Activated CD4-positive, alpha-beta T cell treated with anti-CD3 and anti-CD28 coated beads, Interleukin-2, Interleukin-4, amounts not matched to agents 100 ng/mL and 50 ng/mL, durations not matched to agents 16 hours and 8 hours (primary cell): ENCODE results near the gene FOXQ1.
"Not testable (repeated sequence)": the region's sequence is repeated elsewhere in the genome, so short reads cannot be mapped to it uniquely, and the experiment has no call there.

ENCODE experiments used
- DNase-seq: peaks from one replicate; pipeline ENCODE4 v3.0.0-alpha.2; 2020; ENCODE audit warnings: low spot score

Gene FOXQ1

DNA sequence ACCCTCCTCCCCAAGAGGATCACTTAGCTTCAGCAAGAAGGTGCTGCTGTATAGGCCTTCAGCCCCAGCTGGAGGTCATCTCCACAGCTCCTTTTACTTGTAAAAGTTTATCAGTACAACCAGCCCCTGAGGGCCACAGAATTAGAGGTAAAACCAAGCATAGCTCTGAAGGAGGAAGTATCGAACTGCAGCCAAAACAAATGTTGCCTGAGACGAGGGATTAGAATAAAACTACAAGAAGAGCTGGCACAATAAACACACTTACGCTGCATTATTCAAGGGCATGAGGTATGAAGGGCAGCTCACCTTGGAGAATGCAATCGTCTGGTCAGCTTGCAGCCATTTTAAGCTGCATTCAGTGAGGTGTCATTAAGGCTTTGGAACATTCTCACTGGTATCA, 21.1 kb upstream of the FOXQ1 start:
- DNase-seq = no peak

DNA sequence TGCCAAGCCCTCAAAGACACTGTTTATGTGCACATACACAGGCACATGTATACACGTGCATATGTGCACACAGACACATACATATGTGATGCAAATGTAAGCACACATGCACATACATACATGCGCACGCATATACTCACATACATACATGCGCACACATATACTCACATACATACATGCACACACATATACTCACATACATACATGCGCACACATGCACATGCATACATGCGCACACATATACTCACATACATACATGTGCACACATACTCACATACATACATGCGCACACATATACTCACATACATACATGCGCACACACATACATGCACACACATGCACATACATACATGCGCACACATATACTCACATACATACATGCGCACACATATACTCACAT, 20.5 kb upstream of the FOXQ1 start:
- DNase-seq = no peak

- DNase-seq = no peak
These were observed 16.5 kb upstream of the FOXQ1 start for GRCh38 chr6:1295420-1295819.

GRCh38 chr6:1296079-1296478, 15.8 kb upstream of the FOXQ1 start:
- no peak for DNase-seq

GRCh38 chr6:1296542-1296941, 15.4 kb upstream of the FOXQ1 start:
- no peak for DNase-seq

GRCh38 chr6:1297746-1298145, 14.2 kb upstream of the FOXQ1 start:
- no peak for DNase-seq

DNA sequence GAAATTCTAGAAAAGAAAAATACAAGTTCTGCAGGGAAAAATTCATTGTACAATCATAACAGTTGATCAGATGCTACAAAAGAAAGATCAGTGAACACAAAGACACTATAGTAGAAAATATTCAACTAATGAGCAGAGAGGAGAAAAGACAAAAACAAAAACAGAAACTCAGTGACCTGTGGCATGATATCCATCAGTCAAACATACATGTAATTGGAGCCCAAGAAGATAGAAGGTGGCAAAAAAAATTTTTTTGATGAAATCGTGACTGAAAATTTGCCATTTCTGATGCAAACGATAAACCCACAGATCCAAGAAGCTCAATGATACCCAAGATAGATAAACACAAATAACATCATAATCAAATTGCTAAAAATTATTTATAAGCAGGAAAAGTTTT, 13.1 kb upstream of the FOXQ1 start:
- DNase-seq = no peak

GRCh38 chr6:1306133-1306532, 5.8 kb upstream of the FOXQ1 start:
- no peak for DNase-seq

GRCh38 chr6:1309366-1309765, 2.5 kb upstream of the FOXQ1 start:
- DNase-seq = no peak

- no peak for DNase-seq
These were observed 1.1 kb upstream of the FOXQ1 start for GRCh38 chr6:1310628-1311399.

GRCh38 chr6:1312203-1312472, 240 bp downstream of the FOXQ1 start:
- DNase-seq = no peak

DNA sequence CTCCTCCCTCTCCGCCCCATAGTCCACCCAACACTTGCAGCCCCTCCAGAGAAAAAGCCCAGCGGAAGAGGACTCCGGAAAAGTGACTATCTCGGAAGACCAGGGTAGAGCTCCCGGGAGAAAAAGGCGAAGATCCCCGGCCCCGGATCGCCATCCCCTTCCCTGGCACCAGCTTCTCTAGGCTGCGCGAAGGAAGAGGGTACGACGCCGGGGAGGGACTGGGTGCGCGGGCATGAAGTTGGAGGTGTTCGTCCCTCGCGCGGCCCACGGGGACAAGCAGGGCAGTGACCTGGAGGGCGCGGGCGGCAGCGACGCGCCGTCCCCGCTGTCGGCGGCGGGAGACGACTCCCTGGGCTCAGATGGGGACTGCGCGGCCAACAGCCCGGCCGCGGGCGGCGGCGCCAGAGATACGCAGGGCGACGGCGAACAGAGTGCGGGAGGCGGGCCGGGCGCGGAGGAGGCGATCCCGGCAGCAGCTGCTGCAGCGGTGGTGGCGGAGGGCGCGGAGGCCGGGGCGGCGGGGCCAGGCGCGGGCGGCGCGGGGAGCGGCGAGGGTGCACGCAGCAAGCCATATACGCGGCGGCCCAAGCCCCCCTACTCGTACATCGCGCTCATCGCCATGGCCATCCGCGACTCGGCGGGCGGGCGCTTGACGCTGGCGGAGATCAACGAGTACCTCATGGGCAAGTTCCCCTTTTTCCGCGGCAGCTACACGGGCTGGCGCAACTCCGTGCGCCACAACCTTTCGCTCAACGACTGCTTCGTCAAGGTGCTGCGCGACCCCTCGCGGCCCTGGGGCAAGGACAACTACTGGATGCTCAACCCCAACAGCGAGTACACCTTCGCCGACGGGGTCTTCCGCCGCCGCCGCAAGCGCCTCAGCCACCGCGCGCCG, 822 bp downstream of the FOXQ1 start:
- no peak for DNase-seq

GRCh38 chr6:1313384-1313766, 1.5 kb downstream of the FOXQ1 start:
- DNase-seq = no peak

DNA sequence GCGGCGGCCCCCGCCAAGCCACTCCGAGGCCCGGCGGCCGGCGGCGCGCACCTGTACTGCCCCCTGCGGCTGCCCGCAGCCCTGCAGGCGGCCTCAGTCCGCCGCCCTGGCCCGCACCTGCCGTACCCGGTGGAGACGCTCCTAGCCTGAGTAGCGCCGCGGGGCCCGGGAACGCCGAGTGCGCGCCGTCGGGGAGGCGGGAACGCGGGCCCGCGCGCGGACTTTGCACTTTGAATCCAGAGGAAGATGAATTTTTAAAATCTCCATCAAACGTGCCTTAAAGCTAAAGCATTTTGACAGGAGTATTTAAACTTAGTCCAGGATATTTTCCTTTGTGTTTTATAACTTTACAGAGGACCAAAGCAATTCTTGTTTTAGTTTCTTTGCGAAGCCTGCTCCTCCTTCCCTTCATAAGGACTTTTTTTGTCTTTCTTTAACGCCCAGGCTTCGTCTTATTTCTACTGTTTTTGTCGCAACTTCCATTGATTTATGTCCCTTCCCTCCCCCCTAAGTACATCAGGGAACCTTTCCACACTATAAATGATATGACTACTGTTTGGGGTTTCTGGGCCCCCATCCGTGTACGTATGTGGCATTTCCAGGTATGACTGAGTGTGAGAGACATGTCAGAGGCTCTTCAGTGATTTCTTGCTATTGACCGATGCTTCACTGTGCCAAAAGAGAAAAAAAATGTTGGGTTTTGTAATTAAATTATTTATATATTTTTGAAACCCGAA, 2.0 kb downstream of the FOXQ1 start:
- peak; percentile 15 for DNase-seq

DNA sequence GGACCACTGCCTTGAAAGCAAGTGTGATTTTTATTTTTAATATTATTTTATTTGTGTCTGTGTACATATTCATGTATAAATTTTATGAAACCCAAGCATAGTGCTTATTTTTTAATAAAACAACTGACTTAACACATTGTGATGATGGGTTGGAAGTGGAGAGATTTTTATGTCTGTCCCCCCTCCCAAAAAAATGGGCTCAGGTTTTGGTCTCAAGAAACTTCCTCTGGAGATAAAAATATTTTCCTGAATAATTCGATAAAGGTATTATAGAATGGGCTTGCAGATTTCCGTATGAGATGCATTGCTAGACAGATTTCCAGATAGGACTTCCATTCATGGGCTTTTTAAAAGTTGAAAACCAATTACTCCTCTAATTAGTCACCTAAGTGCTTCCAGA, 2.7 kb downstream of the FOXQ1 start:
- DNase-seq = no peak

DNA sequence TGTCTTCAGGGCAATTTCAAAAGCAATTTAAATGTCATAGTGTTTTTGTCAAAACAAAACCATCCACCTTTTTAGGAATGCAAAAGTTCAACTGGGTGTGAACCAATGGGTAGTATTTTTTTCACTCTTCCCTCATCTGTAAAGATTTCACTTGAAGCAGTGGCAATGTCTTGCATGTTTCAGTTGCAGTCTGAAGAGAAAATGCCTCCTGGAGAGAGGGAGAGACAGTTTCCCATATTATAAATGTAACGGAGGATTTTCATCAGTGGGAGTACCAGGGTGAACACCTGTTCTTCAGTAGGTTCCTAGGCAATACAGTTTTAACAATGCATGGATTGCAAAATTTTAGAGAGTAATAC, 3.3 kb downstream of the FOXQ1 start:
- DNase-seq = no peak

DNA sequence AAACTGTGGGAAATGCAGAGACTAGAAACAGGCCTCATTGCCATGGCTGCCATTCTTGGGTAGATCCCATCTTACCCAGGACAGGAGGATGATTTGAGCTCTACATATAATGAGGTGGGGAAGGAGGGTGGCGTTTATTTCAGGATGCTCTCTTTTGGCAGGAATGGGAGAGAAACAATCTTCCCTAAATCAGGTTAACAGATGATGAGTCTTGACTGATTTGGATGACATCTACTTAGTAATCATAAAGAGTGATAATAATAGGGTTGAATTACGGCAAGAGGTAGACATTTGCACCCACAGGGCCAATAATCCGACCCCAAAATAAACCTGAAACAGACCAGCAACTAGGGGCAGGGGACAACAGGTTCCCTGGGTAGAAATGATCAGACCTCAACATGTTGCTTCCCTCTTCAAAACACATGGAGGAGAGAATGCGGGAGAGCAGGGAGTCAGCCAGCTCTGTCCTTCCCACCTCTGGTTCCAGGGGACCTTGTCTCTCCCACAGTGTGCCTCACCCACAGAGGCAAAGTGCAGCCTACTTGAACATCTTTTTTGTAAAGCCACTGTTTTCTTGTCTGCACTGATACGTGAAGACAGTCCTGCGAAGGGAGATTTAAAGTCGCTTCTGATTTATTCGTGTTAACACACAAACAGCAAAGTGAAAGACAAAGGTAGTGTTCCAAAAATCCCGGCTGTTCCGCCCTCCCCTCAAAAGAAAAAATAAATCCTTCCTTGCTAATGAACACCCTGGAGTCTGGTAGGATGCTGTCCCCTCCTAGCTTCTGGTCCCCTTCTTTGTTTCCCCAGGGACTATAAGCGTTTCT, 3.9 kb downstream of the FOXQ1 start:
- DNase-seq = no peak

DNA sequence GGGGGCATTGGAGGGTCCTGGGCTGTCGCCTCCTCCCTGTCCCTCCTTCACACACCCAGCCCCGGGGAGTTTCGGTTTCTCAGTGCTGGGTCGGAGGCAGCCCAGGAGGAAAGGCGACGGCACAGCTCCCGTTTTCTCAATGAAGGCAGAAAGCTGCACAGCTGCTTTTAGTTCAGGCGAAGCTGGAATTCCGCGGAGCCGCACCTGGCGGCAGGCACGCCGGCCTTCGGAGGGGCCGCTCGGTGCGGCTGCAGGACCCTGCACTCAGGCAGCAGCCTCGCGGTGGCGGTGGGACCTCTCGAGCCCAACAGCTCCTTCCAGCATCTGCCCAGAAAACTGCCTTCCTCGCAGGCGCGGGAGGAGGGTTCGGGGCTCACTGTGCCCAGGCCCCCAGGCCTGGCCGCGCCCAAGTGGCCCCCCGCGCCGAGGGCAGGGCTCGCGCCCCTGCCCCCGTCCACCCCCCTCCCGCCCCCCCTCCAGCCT, 4.6 kb downstream of the FOXQ1 start:
- DNase-seq = no peak

DNA sequence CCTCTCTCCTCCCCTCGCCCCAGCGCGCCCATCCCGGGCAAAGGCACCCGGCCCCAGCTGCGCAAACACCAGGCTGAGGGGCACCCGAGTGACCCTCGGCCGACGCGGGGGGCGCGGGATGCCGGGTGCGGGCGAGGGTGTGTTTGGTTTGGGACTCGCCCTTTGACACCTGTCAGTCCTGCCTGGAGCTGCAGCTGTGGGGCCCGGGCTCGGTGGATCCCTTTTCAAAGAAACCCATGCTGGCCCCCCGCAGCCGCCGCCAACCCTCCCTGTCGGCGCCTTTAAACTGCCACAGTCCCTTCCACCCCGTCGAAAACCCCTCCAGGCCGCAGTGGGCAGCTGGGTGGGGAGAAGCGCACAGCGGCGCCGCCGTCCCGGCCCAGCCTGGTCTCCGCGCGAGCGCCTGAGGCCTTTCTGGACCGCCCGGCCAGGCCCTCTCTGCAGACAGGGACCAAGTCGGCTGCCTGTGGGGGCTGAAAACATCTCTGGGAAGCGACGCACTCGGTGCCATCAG, 5.5 kb downstream of the FOXQ1 start:
- DNase-seq = no peak

DNA sequence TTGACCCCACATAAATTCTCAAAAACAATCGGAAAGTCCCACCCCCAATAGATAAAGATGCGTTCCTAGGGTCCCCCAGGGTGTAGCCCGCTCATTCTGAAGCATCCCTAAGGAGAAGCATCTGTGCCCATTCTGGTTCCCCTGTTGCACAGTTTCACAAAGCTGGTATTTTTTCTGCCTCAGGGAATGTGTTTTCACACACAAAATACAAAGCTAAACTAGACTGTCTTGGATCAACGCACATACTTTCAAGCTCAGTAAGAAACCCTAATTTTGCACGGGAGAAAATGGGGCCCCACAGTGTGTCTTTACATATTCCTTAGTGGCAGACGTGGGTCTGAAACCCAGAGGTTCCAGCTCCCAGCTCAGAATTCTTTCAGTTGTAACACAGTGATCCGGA, 6.1 kb downstream of the FOXQ1 start:
- DNase-seq = no peak

DNA sequence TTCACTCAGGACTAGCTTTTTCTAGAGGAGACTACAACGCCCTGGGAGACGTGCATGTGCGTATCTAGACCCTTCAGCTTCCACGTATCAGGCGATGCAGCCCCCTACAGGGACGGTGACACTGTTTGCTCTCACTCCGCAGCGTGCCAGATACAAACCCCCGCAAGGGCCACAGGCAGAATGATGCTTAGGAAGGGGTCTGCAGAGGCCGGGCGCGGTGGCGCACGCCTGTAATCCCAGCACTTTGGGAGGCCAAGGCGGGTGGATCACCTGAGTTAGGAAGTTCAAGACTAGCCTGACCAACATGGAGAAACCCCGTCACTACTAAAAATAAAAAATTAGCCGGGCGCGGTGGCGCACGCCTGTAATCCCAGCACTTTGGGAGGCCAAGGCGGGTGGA, 6.7 kb downstream of the FOXQ1 start:
- DNase-seq = not testable (repeated sequence)

GRCh38 chr6:1321738-1322137, 9.8 kb downstream of the FOXQ1 start:
- no peak for DNase-seq
